H54 (cell line): ENCODE measurements around the gene TLR4.

Experiments
- DNase-seq: peaks from one replicate; pipeline ENCODE4 v3.0.0; 2011; ENCODE audit warnings: low spot score, mixed read lengths; ENCODE audit not compliant: insufficient read length
- FAIRE-seq: peaks from 3 replicates; lab custom pipeline; 2011; peaks lifted over from hg19 to GRCh38; lab: Jason Lieb, UNC
- POLR2A ChIP-seq: IDR thresholded peaks from 2 replicates; pipeline ENCODE4 v1.6.1; 2011; ENCODE audit warnings: low read depth, mild to moderate bottlenecking, low read length

The TLR4 gene

DNA sequence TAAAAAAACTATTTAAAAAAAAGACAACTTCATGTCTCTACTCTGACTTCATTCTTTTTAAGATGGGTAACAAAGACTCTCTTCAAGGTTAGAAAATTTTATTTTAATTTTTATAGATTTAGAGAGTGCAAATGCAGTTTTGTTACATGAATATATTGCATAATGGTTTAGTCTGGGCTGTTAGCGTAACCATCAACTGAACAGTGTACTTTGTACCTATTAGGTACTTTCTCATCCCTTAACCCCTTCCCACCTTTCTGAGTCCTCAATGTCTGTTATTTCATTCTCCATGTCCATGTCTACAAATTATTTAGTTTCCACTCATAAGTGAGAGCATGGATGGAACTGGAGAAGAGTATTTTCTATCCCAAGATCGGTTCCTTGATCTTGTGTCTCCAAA, 16.8 kb downstream of the TLR4 start:
- FAIRE-seq (no peak), DNase-seq (no peak)
- TF ChIP-seq POLR2A, result no peak

DNA sequence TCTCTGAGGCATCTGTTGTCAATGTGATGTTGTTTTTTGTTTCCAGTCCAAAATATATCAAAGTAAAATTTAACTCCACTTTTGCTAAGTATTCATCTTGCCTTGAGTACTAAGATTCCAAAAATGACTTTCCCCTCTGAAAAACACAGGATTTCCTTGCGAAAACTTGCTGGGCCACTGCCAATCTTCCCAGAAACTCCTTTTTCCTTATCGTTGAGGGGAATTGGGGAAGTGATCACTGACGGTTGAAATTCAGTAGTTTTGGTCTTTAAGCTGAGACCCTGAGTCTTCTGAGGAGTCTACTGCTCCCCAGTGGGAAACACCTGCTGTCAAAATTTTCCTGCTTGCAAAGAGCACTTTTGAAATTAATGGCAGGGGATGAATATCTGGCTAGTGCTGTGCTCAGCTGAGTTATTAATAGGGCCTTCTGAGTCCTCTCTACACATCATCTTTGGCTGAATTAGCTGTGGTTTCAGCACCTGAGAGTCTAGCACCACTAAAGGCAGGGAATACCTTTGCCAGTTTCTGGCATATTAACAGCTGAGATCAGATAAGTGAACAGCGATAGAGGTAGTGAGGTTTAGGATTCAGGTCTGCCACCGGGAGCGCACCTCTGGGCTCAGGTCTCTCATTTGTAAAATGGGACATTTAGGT, 18.0 kb downstream of the TLR4 start:
- no peak for TF ChIP-seq POLR2A
- no peak for DNase-seq
- FAIRE-seq, result no peak

- no peak for FAIRE-seq
These were observed 19.9 kb downstream of the TLR4 start for GRCh38 chr9:117723986-117724625.

GRCh38 chr9:117725426-117725887, 21.3 kb downstream of the TLR4 start:
- DNase-seq, result no peak
- FAIRE-seq, result peak; percentile 41
- TF ChIP-seq POLR2A, result no peak

More at GRCh38 chr9:117723986-117724625, 19.9 kb downstream of the TLR4 start:
- no peak for TF ChIP-seq POLR2A
- no peak for DNase-seq

DNA sequence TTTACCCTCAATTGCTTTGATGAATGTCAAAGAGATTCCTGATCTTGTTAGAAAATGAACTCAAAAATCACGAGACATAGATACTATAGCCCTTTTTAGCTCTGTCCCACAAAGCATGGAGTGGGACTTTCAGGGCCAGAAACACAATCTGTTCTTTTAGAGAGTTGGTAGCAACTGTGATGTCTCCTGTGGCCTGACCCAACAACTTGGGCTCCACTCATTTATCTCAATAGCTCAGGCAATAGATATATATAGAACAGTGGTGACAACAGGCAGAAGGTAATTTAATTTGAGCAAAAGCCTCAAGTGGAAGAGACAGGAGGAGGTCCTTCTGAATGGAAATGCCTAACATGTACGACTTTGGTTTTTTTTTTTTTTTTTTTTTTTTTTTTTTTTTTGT, 25.2 kb downstream of the TLR4 start:
- DNase-seq (no peak), FAIRE-seq (no peak)
- no peak for TF ChIP-seq POLR2A

GRCh38 chr9:117732494-117732893, 28.3 kb downstream of the TLR4 start:
- peak; percentile 48 for FAIRE-seq
- no peak for DNase-seq
- TF ChIP-seq POLR2A, result no peak

DNA sequence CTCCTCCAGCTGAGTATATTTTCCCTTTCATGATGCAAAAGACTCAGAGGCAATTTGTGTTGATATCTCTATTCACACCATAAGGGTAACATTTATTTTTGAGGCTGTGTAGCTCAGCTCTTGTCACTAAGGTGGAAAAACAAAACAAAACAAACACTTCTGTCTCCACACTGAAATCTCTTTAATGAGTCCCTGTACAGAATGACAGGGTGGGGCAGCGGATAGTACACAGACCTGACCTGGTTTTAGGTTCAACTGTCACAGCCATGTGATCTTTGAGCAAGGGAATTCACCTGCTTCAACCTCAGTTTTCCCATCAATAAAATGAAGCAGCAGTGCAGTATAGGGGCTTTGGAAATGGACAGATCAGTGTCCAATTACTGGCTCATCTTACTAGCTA, 29.3 kb downstream of the TLR4 start:
- peak; percentile 6 for FAIRE-seq
- DNase-seq, result no peak
- TF ChIP-seq POLR2A, result no peak

- no peak for DNase-seq
- TF ChIP-seq POLR2A, result no peak
- FAIRE-seq, result peak; percentile 52
These were observed 29.9 kb downstream of the TLR4 start for GRCh38 chr9:117734082-117734481.

DNA sequence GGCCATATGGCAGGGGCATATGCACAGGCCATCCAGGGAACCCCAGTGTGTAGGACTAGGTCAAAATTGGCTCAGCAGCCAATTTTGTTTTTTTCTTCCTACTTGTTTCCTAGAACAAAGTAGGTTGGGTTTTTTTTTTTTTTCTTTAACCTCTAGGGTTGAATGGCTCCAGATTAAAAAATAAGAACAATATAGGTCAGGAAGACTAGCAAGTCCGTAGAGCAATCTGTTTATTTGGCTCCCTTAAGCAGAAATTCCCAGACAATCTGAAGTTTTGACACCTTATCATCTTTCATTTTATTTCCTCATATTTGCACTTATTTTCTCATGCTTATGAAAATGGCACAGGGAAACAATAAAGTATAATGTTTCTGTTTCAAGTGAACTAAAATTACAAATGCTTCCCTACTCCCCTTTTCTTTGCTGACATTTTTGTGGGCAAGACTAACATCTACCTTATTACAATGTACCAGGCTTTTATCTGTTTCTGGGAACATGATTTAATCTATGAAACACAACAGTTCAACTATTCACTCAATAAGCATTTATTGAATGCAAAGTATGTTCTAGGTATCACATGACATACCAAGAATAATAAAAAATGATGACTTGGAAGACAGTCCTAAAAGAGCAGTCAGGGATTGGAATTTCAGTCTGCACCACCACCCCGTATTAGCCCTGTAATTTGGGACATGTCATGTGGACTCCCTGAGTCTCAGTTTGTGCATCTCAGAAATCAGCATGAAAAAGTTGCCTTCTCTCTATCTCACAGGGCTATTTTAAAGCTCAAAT, 30.5 kb downstream of the TLR4 start:
- peak; percentile 51 for DNase-seq
- no peak for TF ChIP-seq POLR2A
- FAIRE-seq, result peak; percentile 72

- DNase-seq, result no peak
- no peak for TF ChIP-seq POLR2A
- no peak for FAIRE-seq
These were observed 33.6 kb downstream of the TLR4 start for GRCh38 chr9:117737721-117738226.

- TF ChIP-seq POLR2A, result no peak
- FAIRE-seq (no peak), DNase-seq (no peak)
These were observed 35.0 kb downstream of the TLR4 start for GRCh38 chr9:117739206-117739605.

DNA sequence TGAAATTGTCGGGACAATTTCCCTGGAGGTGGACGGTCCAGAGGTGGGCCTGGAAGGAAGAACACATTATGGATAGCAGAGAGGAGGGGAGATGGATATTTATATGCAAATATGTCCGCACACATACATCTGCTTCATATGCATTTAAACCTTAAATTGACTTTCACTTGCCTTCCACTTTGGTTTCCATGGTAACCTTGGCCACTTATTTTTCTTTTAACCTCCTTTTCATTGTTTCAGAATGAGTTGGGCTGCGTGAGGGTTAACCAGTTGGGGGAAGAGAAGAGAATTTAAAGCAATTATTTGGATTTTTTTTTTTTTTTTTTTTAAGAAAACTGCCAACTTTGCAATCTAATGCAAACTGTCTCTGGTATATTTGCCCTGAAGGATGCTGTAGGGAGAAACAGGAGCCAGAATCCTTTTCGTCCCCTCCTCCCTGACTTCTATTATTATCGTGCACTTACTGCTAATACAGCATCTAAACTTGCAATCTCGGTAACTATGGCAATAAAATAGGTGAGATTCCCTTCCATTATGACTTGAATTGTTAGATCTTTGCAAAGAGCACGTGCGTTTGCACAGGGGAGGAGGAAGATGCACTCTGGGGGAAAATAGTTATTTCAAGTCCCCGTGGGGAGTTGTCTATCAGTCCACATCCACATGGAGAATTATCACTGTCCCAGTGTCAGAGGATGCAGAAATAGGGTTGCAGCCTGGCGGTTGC, 35.6 kb downstream of the TLR4 start:
- no peak for FAIRE-seq
- TF ChIP-seq POLR2A, result no peak
- no peak for DNase-seq

GRCh38 chr9:117742131-117742530, 37.9 kb downstream of the TLR4 start:
- no peak for TF ChIP-seq POLR2A
- FAIRE-seq, result no peak
- DNase-seq, result no peak
